ENCODE results near the gene BBOF1. TPM values are rescaled to one million over a fixed set of nuclear protein-coding genes. Genes with fewer than 3 reads are reported as not detected.

Gene BBOF1
- total RNA-seq, 1 experiment from 2014 or later, result 4.0 TPM

DNA sequence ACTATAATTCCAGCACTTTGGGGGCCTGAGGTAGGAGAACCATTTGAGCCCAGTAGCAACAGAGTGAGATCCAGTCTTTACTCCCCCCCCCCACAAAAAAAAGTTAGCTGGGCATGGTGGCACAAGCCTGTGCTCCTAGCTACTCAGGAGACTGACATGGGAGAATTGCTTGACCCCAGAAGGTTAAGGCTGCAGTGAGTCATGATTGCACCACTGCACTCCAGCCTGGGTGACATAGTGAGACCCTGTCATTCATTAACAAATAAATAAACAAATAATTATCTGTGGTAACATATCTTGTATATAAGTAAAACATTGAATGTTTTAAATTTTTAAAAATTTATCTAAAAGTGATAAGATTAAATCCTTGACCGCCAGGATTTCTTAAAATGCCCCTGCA, 4.8 kb upstream of the BBOF1 start:
- POLR2A ChIA-PET, result no interaction called here
- TF ChIP-seq ZFX (IDR thresholded peaks at IDR 0.05), result no peak
- TF ChIP-seq CBX3 (IDR thresholded peaks at IDR 0.05; ENCODE audit: low read depth), result no peak
- TF ChIP-seq YY1 (IDR thresholded peaks at IDR 0.05; ENCODE audit: extremely low read depth, insufficient replicate concordance, low read depth, low read length), result no peak
- no peak for TF ChIP-seq EZH2 (IDR thresholded peaks at IDR 0.05)
- H3K9me2 ChIP-seq (ENCODE audit: insufficient read depth), result no peaks in the 10 kb centered on the region
- peaks cover 0 to 3% of the 10 kb centered on the region in 2 experiments; a peak in 1 of 4 replicates for H3K36me3 ChIP-seq (ENCODE audit: control insufficient read depth in 1 of 2, insufficient read depth in 2 of 2, low read length in 2 of 2)
- no peak for ATAC-seq
- H4K20me1 ChIP-seq (ENCODE audit: insufficient read depth), result no peaks in the 10 kb centered on the region
- BruUV-seq (replicated peaks), result no TSS peak
- intact Hi-C loops (cut with micrococcal nuclease), result no loop called here
- no peaks in the 10 kb centered on the region for H3K27me3 ChIP-seq (ENCODE audit: insufficient read depth, low read length)
- RAD21 ChIA-PET (ENCODE audit: low non-redundant PET in 1 of 2, low total read pairs in 2 of 2, uncharacterized antibody in 2 of 2, unreplicated experiment in 2 of 2), result no interaction called here
- 0 out of 2 replicates have a peak, but pooled peaks cover 4% of the 10 kb centered on the region for H3K79me2 ChIP-seq (ENCODE audit: insufficient read depth, low read length)
- no peak overlapping the region for H3K4me2 ChIP-seq (ENCODE audit: low read length)
- H3K4me1 ChIP-seq (ENCODE audit: control insufficient read depth in 1 of 2, insufficient read depth in 2 of 2, low read length in 2 of 2), result peaks cover 8 to 9% of the 10 kb centered on the region in 2 experiments; a peak in 3 of 4 replicates
- no peaks in the 10 kb centered on the region for H3K9me3 ChIP-seq (ENCODE audit: control insufficient read depth in 1 of 2, insufficient read depth in 1 of 2, low read depth in 1 of 2, low read length in 2 of 2)
- no peak for DNase-seq (ENCODE audit: low read depth, low spot score)
- no peak overlapping the region for H3K4me3 ChIP-seq (replicated peaks in 1 of 2; ENCODE audit: low read depth in 1 of 2, low read length in 2 of 2)
- CTCF ChIA-PET, result no interaction called here
- H2AFZ ChIP-seq (ENCODE audit: low read depth, low read length, poor library complexity, severe bottlenecking), result no peak overlapping the region
- H3K9ac ChIP-seq (ENCODE audit: low read length), result no peak overlapping the region
- no peak overlapping the region for H3K27ac ChIP-seq (ENCODE audit: low read depth, low read length)

DNA sequence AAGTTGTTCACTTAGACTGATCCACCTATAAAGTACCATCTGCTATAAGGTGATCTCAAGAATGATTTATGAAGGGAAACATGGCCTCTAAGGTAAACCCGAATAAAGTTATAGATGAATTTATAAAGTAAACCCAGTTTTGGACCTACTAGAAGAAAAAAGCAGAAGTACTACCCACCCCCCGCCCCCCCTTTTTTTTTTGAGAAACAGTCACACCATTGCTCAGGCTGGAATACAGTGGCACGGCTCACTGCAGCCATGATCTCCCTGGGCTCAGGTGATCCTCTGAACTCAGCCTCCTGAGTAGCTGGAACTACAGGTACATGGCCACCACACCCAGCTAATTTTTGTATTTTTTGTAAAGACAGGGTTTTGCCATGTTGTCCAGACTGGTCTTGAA, 4.0 kb upstream of the BBOF1 start:
- H3K9ac ChIP-seq (ENCODE audit: low read length), result no peak overlapping the region
- CTCF ChIA-PET, result no interaction called here
- no peak overlapping the region for H3K4me2 ChIP-seq (ENCODE audit: low read length)
- RAD21 ChIA-PET (ENCODE audit: low non-redundant PET in 1 of 2, low total read pairs in 2 of 2, uncharacterized antibody in 2 of 2, unreplicated experiment in 2 of 2), result no interaction called here
- no peaks in the 10 kb centered on the region for H4K20me1 ChIP-seq (ENCODE audit: insufficient read depth)
- no peak overlapping the region for H3K4me3 ChIP-seq (replicated peaks in 1 of 2; ENCODE audit: low read depth in 1 of 2, low read length in 2 of 2)
- BruUV-seq (replicated peaks), result no TSS peak
- 0 out of 2 replicates have a peak, but pooled peaks cover 4% of the 10 kb centered on the region for H3K79me2 ChIP-seq (ENCODE audit: insufficient read depth, low read length)
- ATAC-seq (no peak), DNase-seq (ENCODE audit: low read depth, low spot score) (no peak)
- H3K4me1 ChIP-seq (ENCODE audit: control insufficient read depth in 1 of 2, insufficient read depth in 2 of 2, low read length in 2 of 2), result peaks cover 9 to 15% of the 10 kb centered on the region in 2 experiments; a peak in 3 of 4 replicates
- no peak overlapping the region for H3K27ac ChIP-seq (ENCODE audit: low read depth, low read length)
- peaks cover 0 to 3% of the 10 kb centered on the region in 2 experiments; a peak in 1 of 4 replicates for H3K36me3 ChIP-seq (ENCODE audit: control insufficient read depth in 1 of 2, insufficient read depth in 2 of 2, low read length in 2 of 2)
- H3K9me3 ChIP-seq (ENCODE audit: control insufficient read depth in 1 of 2, insufficient read depth in 1 of 2, low read depth in 1 of 2, low read length in 2 of 2), result no peaks in the 10 kb centered on the region
- intact Hi-C loops (cut with micrococcal nuclease), result loop anchor here (5.0 kb wide), 1 partner anchor 63 kb away; the partner anchor contains the start of genes COQ6 and FAM161B
- no peaks in the 10 kb centered on the region for H3K9me2 ChIP-seq (ENCODE audit: insufficient read depth)
- no peak overlapping the region for H2AFZ ChIP-seq (ENCODE audit: low read depth, low read length, poor library complexity, severe bottlenecking)
- POLR2A ChIA-PET, result interaction anchor here (0.6 kb wide), 1 partner anchor 9 kb away, joined by 3 read pairs; no protein-coding TSS in a partner anchor
- TF ChIP-seq POLR2AphosphoS5 (IDR thresholded peaks at IDR 0.05; ENCODE audit: low read depth, low read length), result no peak
- no peak for TF ChIP-seq SIN3A (IDR thresholded peaks at IDR 0.05; ENCODE audit: low read depth)
- no peak for TF ChIP-seq ELF1 (IDR thresholded peaks at IDR 0.05; ENCODE audit: borderline replicate concordance, low read depth)
- no peak for TF ChIP-seq ZFX (IDR thresholded peaks at IDR 0.05)
- no peak for TF ChIP-seq JUND (IDR thresholded peaks at IDR 0.05)
- no peak for TF ChIP-seq ZNF274 (IDR thresholded peaks at IDR 0.05; ENCODE audit: low read depth, low read length)
- no peak for TF ChIP-seq SP1 (IDR thresholded peaks at IDR 0.05; ENCODE audit: low read depth)
- no peak for TF ChIP-seq TCF7L2 (IDR thresholded peaks at IDR 0.05; ENCODE audit: borderline replicate concordance, extremely low read depth, insufficient read depth, insufficient read length)
- no peak for TF ChIP-seq POLR2A (IDR thresholded peaks at IDR 0.05; ENCODE audit: borderline replicate concordance, extremely low read depth, insufficient read depth, insufficient read length)
- TF ChIP-seq, protein P1, sequence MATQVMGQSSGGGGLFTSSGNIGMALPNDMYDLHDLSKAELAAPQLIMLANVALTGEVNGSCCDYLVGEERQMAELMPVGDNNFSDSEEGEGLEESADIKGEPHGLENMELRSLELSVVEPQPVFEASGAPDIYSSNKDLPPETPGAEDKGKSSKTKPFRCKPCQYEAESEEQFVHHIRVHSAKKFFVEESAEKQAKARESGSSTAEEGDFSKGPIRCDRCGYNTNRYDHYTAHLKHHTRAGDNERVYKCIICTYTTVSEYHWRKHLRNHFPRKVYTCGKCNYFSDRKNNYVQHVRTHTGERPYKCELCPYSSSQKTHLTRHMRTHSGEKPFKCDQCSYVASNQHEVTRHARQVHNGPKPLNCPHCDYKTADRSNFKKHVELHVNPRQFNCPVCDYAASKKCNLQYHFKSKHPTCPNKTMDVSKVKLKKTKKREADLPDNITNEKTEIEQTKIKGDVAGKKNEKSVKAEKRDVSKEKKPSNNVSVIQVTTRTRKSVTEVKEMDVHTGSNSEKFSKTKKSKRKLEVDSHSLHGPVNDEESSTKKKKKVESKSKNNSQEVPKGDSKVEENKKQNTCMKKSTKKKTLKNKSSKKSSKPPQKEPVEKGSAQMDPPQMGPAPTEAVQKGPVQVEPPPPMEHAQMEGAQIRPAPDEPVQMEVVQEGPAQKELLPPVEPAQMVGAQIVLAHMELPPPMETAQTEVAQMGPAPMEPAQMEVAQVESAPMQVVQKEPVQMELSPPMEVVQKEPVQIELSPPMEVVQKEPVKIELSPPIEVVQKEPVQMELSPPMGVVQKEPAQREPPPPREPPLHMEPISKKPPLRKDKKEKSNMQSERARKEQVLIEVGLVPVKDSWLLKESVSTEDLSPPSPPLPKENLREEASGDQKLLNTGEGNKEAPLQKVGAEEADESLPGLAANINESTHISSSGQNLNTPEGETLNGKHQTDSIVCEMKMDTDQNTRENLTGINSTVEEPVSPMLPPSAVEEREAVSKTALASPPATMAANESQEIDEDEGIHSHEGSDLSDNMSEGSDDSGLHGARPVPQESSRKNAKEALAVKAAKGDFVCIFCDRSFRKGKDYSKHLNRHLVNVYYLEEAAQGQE (IDR thresholded peaks at IDR 0.05; ENCODE audit: low read depth), result no peak
- H3K27me3 ChIP-seq (ENCODE audit: insufficient read depth, low read length), result no peaks in the 10 kb centered on the region
